ENCODE results near the gene CRYZL1. TPM values are rescaled to one million over a fixed set of nuclear protein-coding genes. Genes with fewer than 3 reads are reported as not detected.

Gene CRYZL1
- polyA plus RNA-seq, 3 donors: 25.9 to 30.6 (median 26.1) TPM

DNA sequence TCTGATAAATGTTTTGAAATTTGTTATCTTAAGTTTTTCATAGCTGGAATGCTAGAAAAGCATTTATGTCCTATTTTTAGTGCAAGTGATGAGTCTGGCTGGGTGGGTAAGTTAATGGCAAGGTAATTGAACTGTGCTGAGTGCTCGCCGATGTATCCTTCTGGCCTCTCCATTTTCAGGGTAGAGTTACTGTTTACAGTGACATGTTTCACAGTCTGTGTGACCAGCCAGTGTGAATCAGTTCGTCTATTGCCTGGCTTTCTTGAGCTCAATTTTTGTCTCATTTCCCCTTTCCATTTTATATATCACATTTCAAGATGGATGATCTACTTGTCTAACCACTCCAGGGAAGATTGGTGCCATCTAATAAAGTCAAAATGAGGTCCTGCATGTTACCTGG is 44.8 kb upstream of the CRYZL1 start:
- Mint-ChIP-seq H3K27me3 (ENCODE audit: low read depth in 3 of 3) (peaks cover 0 to 2% (median 2%) of the 10 kb centered on the region in 3 donors), H3K4me1 (peaks cover 26% of the 10 kb centered on the region), H3K36me3 (no peaks in the 10 kb centered on the region), H3K9me3 (no peaks in the 10 kb centered on the region), H3K4me3 (no peak overlapping the region), H3K27ac (peak overlapping the region in 1 of 7 donors; percentile 39)
- H3K4me1 ChIP-seq (ENCODE audit: control insufficient read depth in 1 of 2, insufficient read depth in 2 of 2, low read length in 2 of 2): peaks cover 0 to 5% of the 10 kb centered on the region in 2 donors
- WGBS (ENCODE audit: insufficient coverage): no CpG with 5 or more reads among the region's 3 CpGs
- H3K36me3 ChIP-seq (replicated peaks in 1 of 2; ENCODE audit: control insufficient read depth in 1 of 2, insufficient read depth in 2 of 2, low read length in 2 of 2): no peaks in the 10 kb centered on the region
- no peaks in the 10 kb centered on the region for H4K20me1 ChIP-seq (ENCODE audit: insufficient read depth, low read length)
- H2AFZ ChIP-seq (ENCODE audit: insufficient read depth, low read depth, low read length, poor library complexity, severe bottlenecking): no peak overlapping the region
- H3K9me3 ChIP-seq (replicated peaks in 1 of 2; ENCODE audit: control insufficient read depth in 1 of 2, insufficient read depth in 1 of 2, low read length in 2 of 2): no peaks in the 10 kb centered on the region
- no peak overlapping the region for H3K4me2 ChIP-seq (replicated peaks; ENCODE audit: extremely low read depth, low read length, poor library complexity, severe bottlenecking)
- DNase-seq: no peak
- H3K27me3 ChIP-seq (ENCODE audit: control insufficient read depth in 2 of 2, insufficient read depth in 2 of 2, low read length in 2 of 2): no peaks in the 10 kb centered on the region
- no peak overlapping the region for H3K9ac ChIP-seq (ENCODE audit: insufficient read depth, low read length, poor library complexity, severe bottlenecking)
- H3K4me3 ChIP-seq (replicated peaks in 1 of 3; ENCODE audit: low read depth in 2 of 3, low read length in 3 of 3): no peak overlapping the region
- H3K79me2 ChIP-seq (ENCODE audit: insufficient read depth, low read length): no peaks in the 10 kb centered on the region
- intact Hi-C loops (cut with micrococcal nuclease): no loop called here
- TF ChIP-seq, protein P1, sequence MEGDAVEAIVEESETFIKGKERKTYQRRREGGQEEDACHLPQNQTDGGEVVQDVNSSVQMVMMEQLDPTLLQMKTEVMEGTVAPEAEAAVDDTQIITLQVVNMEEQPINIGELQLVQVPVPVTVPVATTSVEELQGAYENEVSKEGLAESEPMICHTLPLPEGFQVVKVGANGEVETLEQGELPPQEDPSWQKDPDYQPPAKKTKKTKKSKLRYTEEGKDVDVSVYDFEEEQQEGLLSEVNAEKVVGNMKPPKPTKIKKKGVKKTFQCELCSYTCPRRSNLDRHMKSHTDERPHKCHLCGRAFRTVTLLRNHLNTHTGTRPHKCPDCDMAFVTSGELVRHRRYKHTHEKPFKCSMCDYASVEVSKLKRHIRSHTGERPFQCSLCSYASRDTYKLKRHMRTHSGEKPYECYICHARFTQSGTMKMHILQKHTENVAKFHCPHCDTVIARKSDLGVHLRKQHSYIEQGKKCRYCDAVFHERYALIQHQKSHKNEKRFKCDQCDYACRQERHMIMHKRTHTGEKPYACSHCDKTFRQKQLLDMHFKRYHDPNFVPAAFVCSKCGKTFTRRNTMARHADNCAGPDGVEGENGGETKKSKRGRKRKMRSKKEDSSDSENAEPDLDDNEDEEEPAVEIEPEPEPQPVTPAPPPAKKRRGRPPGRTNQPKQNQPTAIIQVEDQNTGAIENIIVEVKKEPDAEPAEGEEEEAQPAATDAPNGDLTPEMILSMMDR (IDR thresholded peaks at IDR 0.05): no peak
- no peak overlapping the region for H3K27ac ChIP-seq (ENCODE audit: low read depth in 1 of 2, low read length in 2 of 2)

DNA sequence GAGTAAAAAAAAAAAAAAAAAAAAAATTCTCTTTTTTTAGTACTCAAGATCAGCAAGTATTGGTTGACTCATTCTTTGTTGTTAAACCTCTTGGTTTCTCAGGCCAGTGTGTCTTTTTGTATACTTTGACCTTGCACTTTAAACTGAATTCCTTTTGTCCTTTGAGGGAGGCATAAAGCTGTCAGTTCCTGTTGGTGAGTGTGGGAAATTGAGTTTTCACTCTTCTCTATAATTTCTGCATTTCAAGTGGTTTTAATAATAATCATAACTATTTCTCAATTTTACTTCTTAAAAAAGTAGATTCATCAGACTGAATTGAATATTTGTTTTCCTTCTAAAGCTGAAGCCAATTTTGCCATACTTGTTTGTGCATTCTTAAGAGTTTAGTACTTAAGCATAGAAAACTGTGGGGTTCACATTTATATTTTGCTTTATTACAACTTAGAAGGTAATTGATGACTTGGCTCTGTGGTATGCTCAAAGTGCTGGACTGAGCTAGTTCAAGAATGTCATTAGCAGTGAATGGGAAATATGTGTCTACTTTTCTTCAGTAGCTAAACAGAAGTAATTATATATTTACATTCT is 44.2 kb upstream of the CRYZL1 start:
- Histone ChIP-seq H3K36me3 (replicated peaks in 1 of 2; ENCODE audit: control insufficient read depth in 1 of 2, insufficient read depth in 2 of 2, low read length in 2 of 2) (no peaks in the 10 kb centered on the region), H4K20me1 (ENCODE audit: insufficient read depth, low read length) (no peaks in the 10 kb centered on the region), H3K27me3 (ENCODE audit: control insufficient read depth in 2 of 2, insufficient read depth in 2 of 2, low read length in 2 of 2) (no peaks in the 10 kb centered on the region), H3K9me3 (replicated peaks in 1 of 2; ENCODE audit: control insufficient read depth in 1 of 2, insufficient read depth in 1 of 2, low read length in 2 of 2) (no peaks in the 10 kb centered on the region), H3K4me3 (replicated peaks in 1 of 3; ENCODE audit: low read depth in 2 of 3, low read length in 3 of 3) (no peak overlapping the region), H3K79me2 (ENCODE audit: insufficient read depth, low read length) (no peaks in the 10 kb centered on the region), H3K27ac (ENCODE audit: low read depth in 1 of 2, low read length in 2 of 2) (no peak overlapping the region), H3K4me1 (ENCODE audit: control insufficient read depth in 1 of 2, insufficient read depth in 2 of 2, low read length in 2 of 2) (peaks cover 0 to 5% of the 10 kb centered on the region in 2 donors), H3K4me2 (replicated peaks; ENCODE audit: extremely low read depth, low read length, poor library complexity, severe bottlenecking) (no peak overlapping the region), H2AFZ (ENCODE audit: insufficient read depth, low read depth, low read length, poor library complexity, severe bottlenecking) (no peak overlapping the region), H3K9ac (ENCODE audit: insufficient read depth, low read length, poor library complexity, severe bottlenecking) (no peak overlapping the region)
- Mint-ChIP-seq H3K27me3 (ENCODE audit: low read depth in 3 of 3) (peaks cover 0 to 2% (median 2%) of the 10 kb centered on the region in 3 donors), H3K27ac (no peak overlapping the region), H3K36me3 (no peaks in the 10 kb centered on the region), H3K4me1 (peaks cover 23% of the 10 kb centered on the region), H3K9me3 (peaks cover 0 to 2% (median 0%) of the 10 kb centered on the region in 7 donors), H3K4me3 (no peak overlapping the region)
- TF ChIP-seq, protein P1 (IDR thresholded peaks at IDR 0.05): no peak
- intact Hi-C loops (cut with micrococcal nuclease): no loop called here
- no peak for DNase-seq
